AG04449 (cell line): ENCODE results near the gene DAPK2.

ENCODE experiments used
- CTCF ChIA-PET: fragments of 350-600 bp; formaldehyde crosslinking; extraction: SDS; loops from one replicate; lab custom pipeline; 2021; ENCODE audit warnings: antibody characterized with exemption; lab: Yijun Ruan, JAX
- POLR2A ChIA-PET: fragments of 400-600, 350-600 bp; formaldehyde crosslinking; extraction: SDS; loops from one replicate; lab custom pipeline; 2020; ENCODE audit warnings: antibody characterized with exemption, inconsistent platforms; lab: Yijun Ruan, JAX
- DNase-seq: peaks from one replicate; pipeline ENCODE4 v3.0.0-alpha.2; 2010; ENCODE audit warnings: low read depth, low spot score
- H3K4me3 ChIP-seq: 2 replicates; pipeline ENCODE4 v1.5.1; 2011; ENCODE audit warnings: low read depth, mild to moderate bottlenecking, control low read depth, low read length
- CTCF ChIP-seq: IDR thresholded peaks from one replicate; pipeline ENCODE4 v1.5.1; 2011; ENCODE audit warnings: mild to moderate bottlenecking, moderate library complexity, low read length, control low read depth, inconsistent platforms; ENCODE audit not compliant: insufficient read depth; ENCODE audit errors: missing control alignments

The DAPK2 gene

DNA sequence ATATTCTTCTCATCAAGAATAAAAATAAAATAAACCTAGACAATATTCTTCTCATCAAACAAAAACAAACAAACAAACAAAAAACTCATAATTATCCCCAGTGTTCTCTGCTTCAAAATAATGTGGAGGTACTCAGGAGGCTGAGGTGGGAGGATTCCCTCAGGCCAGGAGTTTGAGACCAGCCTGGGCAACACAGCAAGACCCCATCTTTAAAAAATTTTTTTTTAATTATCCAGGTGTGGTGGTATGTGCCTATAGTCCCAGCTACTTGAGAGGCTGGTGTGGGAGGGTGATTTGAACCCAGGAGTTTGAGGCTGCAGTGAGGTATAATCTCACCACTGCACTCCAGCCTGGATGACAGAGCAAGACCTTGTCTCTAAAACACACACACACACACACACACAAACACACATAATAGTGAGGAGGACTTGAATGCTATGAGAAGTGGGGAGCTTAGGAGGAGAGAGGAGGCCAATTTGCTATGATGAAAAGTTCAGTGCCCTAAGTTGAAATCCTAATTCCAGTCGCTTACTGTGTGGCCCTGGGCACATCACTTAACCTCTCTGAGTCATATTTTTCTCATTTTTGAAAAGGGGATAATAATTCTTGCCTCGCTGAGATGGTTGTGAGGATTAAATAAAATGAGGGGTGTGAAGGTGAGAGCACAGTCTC lies 176.8 kb downstream of the DAPK2 start:
- POLR2A ChIA-PET = no interaction called here
- DNase-seq = no peak
- no peak for TF ChIP-seq CTCF
- CTCF ChIA-PET = interaction anchor here (1.2 to 2.2 kb wide), 4 partner anchors 21 to 177 kb away, joined by 3 to 6 read pairs (median 4); no protein-coding TSS in a partner anchor
- no peak overlapping the region for H3K4me3 ChIP-seq

- no peak for TF ChIP-seq CTCF
- H3K4me3 ChIP-seq = no peak overlapping the region
- ChIA-PET POLR2A (no interaction called here), CTCF (no interaction called here)
- no peak for DNase-seq
Measured at GRCh38 chr15:63864186-63864585, 182.1 kb downstream of the DAPK2 start.

- no peak for DNase-seq
- ChIA-PET CTCF (no interaction called here), POLR2A (no interaction called here)
- TF ChIP-seq CTCF = no peak
- no peak overlapping the region for H3K4me3 ChIP-seq
Measured at GRCh38 chr15:63861946-63862517, 184.3 kb downstream of the DAPK2 start.

GRCh38 chr15:63860555-63860954 lies 185.7 kb downstream of the DAPK2 start:
- H3K4me3 ChIP-seq = no peak overlapping the region
- no peak for TF ChIP-seq CTCF
- DNase-seq = no peak
- POLR2A ChIA-PET = no interaction called here
- CTCF ChIA-PET = interaction anchor here (1.4 kb wide), 1 partner anchor 27 kb away, joined by 3 read pairs; no protein-coding TSS in a partner anchor

GRCh38 chr15:63860155-63860554 lies 186.1 kb downstream of the DAPK2 start:
- POLR2A ChIA-PET = no interaction called here

More at GRCh38 chr15:63860155-63860554, 186.1 kb downstream of the DAPK2 start:
- DNase-seq = no peak
- no peak overlapping the region for H3K4me3 ChIP-seq
- CTCF ChIA-PET = interaction anchor here (0.8 to 1.4 kb wide), 2 partner anchors 27 to 30 kb away, joined by 3 read pairs; no protein-coding TSS in a partner anchor
- TF ChIP-seq CTCF = no peak
